ENCODE data around the gene WDR64. TPM values are rescaled to one million over a fixed set of nuclear protein-coding genes. Genes with fewer than 3 reads are reported as not detected.
A peak's percentile ranks its signal among the peaks of the same experiment; 100 is the strongest.

WDR64 gene
- total and polyA plus RNA-seq, 2 of the 13 experiments (the other 11 are each of a cell fraction or from before 2014, with no cell fraction given), result not detected

DNA sequence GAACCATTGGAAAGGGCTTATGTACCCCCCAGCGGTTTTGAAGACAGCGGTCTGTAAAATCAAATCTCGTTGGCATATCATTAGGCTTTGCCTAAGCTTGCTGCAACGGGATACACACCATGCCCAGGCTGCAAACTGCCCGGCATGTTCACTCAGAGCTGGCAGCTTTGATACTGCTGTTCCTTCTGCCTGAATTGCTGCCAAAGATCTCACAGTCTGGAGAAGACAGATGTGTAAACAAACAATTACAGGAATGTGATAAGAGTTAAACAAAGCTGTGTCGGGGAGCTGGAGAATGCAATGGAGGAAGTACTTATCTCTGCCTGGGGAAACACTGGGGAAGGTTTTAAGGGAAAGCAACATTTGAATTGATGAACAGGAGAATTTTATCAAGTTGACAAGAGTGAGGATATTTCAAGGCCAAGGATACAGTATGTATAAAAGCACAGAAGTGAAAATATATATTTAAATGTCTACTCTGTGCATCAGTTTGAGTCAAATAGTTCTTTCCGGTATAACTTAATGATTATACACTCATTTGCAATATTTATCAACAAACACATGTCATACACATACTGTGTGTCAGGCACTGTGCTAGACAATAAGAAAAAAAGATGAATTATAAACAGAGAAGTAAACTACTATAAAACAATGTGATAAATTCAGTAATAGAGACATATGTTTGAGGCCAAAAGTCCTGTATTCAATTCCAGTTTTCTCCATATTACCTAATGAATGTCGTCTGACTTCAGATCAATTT is 41.8 kb upstream of the WDR64 start:
- H2AFZ ChIP-seq (ENCODE audit: low read length), result no peak overlapping the region
- H3K9ac ChIP-seq (ENCODE audit: insufficient read depth, low read depth, low read length), result no peak overlapping the region
- FAIRE-seq, result no peak
- H3K79me2 ChIP-seq (ENCODE audit: insufficient read depth, low read length), result no peaks in the 10 kb centered on the region
- ChIA-PET POLR2A (interaction anchor here (1.4 kb wide), 1 partner anchor 32 kb away, joined by 5 read pairs; no protein-coding TSS in a partner anchor), CTCF (ENCODE audit: low intra/inter-chr PET ratio, low total read pairs) (interaction anchor here (0.7 to 3.9 kb wide), 3 partner anchors 17 to 225 kb away, joined by 3 to 38 read pairs (median 17); partner anchors contain the start of genes CHML and OPN3)
- H3K27me3 ChIP-seq (ENCODE audit: control insufficient read depth in 1 of 2, insufficient read depth in 2 of 2, low read length in 2 of 2), result no peaks in the 10 kb centered on the region
- H3K36me3 ChIP-seq (replicated peaks in 1 of 2; ENCODE audit: control insufficient read depth in 1 of 2, insufficient read depth in 2 of 2, low read length in 2 of 2), result no peaks in the 10 kb centered on the region
- H3K4me1 ChIP-seq (ENCODE audit: insufficient read depth, low read length), result peaks cover 19% of the 10 kb centered on the region
- H3K27ac ChIP-seq (ENCODE audit: extremely low read length, insufficient read depth, low read length), result no peak overlapping the region
- intact Hi-C loops (cut with micrococcal nuclease; ENCODE audit: unreplicated experiment), result loop anchor here (5.0 kb wide), 1 partner anchor 78 kb away; the partner anchor contains the start of gene KMO
- H3K9me3 ChIP-seq (ENCODE audit: low read length), result no peaks in the 10 kb centered on the region
- no peak overlapping the region for H3K4me3 ChIP-seq (replicated peaks in 1 of 3; ENCODE audit: insufficient read depth in 1 of 3, low read depth in 2 of 3, low read length in 3 of 3)
- BruUV-seq (replicated peaks), result no TSS peak
- in situ Hi-C loops (cut with HindIII; ENCODE audit: extremely low pct_ligation_motif_present, low pct_unique_long_range_greater_than_20kb), result loop anchor here (5.0 kb wide), 1 partner anchor 227 kb away; no protein-coding TSS in a partner anchor
- 55% methylated on average over 8 of the region's 8 CpGs for WGBS (ENCODE audit: low lambda C conversion rate)
- peak; percentile 23 for DNase-seq (ENCODE audit: low spot score)
- peak; percentile 39; the same call in 2 of the 3 replicates for ATAC-seq
- no peaks in the 10 kb centered on the region; the same call in 1 of the 2 replicates for H4K20me1 ChIP-seq (ENCODE audit: insufficient read depth, low read length)
- no peak overlapping the region for H3K4me2 ChIP-seq (ENCODE audit: low read depth, low read length)
- TF ChIP-seq ZFP41 (CRISPR knock-in tag; IDR thresholded peaks at IDR 0.05; ENCODE audit: borderline replicate concordance) (no peak), XRCC5 (optimal IDR thresholded peaks at IDR 0.05; ENCODE audit: low read length) (no peak), FOXA3 (CRISPR knock-in tag; IDR thresholded peaks at IDR 0.05) (0 out of 2 replicates have a peak, but pooled peaks have one; percentile 28), RELA (CRISPR knock-in tag; IDR thresholded peaks at IDR 0.05) (no peak), ZNF44 (CRISPR knock-in tag; IDR thresholded peaks at IDR 0.05) (no peak), MATR3 (CRISPR knock-in tag; IDR thresholded peaks at IDR 0.05) (no peak), PHF20 (CRISPR knock-in tag; IDR thresholded peaks at IDR 0.05) (no peak), NFYC (CRISPR knock-in tag; IDR thresholded peaks at IDR 0.05) (no peak), ZEB1 (IDR thresholded peaks at IDR 0.05; ENCODE audit: insufficient replicate concordance, low read depth) (no peak), ZNF274 (CRISPR knock-in tag; IDR thresholded peaks at IDR 0.05) (no peak), KLF9 (CRISPR knock-in tag; IDR thresholded peaks at IDR 0.05; ENCODE audit: low read depth) (no peak), ARNT (IDR thresholded peaks at IDR 0.05) (no peak), PRDM15 (CRISPR knock-in tag; IDR thresholded peaks at IDR 0.05) (no peak), ZSCAN25 (CRISPR knock-in tag; IDR thresholded peaks at IDR 0.05) (no peak), SRY (CRISPR knock-in tag; IDR thresholded peaks at IDR 0.05) (no peak), KAT2B (IDR thresholded peaks at IDR 0.05; ENCODE audit: borderline replicate concordance, low read depth, low read length) (no peak)
- TF ChIP-seq, protein P1, sequence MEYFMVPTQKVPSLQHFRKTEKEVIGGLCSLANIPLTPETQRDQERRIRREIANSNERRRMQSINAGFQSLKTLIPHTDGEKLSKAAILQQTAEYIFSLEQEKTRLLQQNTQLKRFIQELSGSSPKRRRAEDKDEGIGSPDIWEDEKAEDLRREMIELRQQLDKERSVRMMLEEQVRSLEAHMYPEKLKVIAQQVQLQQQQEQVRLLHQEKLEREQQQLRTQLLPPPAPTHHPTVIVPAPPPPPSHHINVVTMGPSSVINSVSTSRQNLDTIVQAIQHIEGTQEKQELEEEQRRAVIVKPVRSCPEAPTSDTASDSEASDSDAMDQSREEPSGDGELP (IDR thresholded peaks at IDR 0.05; ENCODE audit: borderline replicate concordance, low read depth), result no peak
